OCI-LY7 (cell line): Measurements from ENCODE around the gene KCNQ1. TPM values are rescaled to one million over a fixed set of nuclear protein-coding genes. Genes with fewer than 3 reads are reported as not detected.

Source experiments
- BruUV-seq: library from RNA; stranded (reverse); fragments of 400-500 nt; replicated peaks from 2 replicates; lab custom pipeline; 2021; lab: Mats Ljungman, UMichigan
- CTCF ChIA-PET: fragments of 300-600 bp; sonication (Branson Sonifier 250); formaldehyde crosslinking; loops from one replicate; lab custom pipeline; 2022; ENCODE audit warnings: antibody characterized with exemption; ENCODE audit not compliant: unreplicated experiment; lab: Charles Lee
- POLR2A ChIA-PET: fragments of 300-600 bp; sonication (Branson Sonifier 250); formaldehyde crosslinking; loops from one replicate; lab custom pipeline; 2022; ENCODE audit warnings: antibody characterized with exemption; lab: Charles Lee
- DNase-seq: peaks from one replicate; pipeline ENCODE4 v3.0.0-alpha.2; 2015; ENCODE audit warnings: low spot score
- H2AFZ ChIP-seq: fragments of 200-600 bp; sonication (generic), shearing (Covaris generic); 2 replicates; pipeline ENCODE4 v1.6.1; 2014; ENCODE audit warnings: mild to moderate bottlenecking, antibody characterized with exemption, low read length, moderate library complexity
- H3K27ac ChIP-seq: fragments of 200-600 bp; sonication (generic); 2 replicates; pipeline ENCODE4 v1.5.1; 2014; ENCODE audit warnings: mixed run types, low read depth, mild to moderate bottlenecking, moderate library complexity, low read length, inconsistent platforms; ENCODE audit not compliant: poor library complexity, severe bottlenecking
- H3K36me3 ChIP-seq: fragments of 200-600 bp; sonication (generic); 2 replicates; pipeline ENCODE4 v1.6.1; 2014; ENCODE audit warnings: mild to moderate bottlenecking, antibody characterized with exemption, low read length, moderate library complexity, mixed read lengths; ENCODE audit not compliant: insufficient read depth
- H3K4me1 ChIP-seq: fragments of 200-600 bp; sonication (generic); 2 replicates; pipeline ENCODE4 v1.5.1; 2014; ENCODE audit warnings: mild to moderate bottlenecking, low read length; ENCODE audit not compliant: insufficient read depth, poor library complexity, severe bottlenecking
- H3K4me2 ChIP-seq: fragments of 200-600 bp; sonication (generic); 2 replicates; pipeline ENCODE4 v1.6.1; 2014; ENCODE audit warnings: mild to moderate bottlenecking, low read length
- H3K4me3 ChIP-seq: fragments of 200-600 bp; sonication (generic); 2 replicates; pipeline ENCODE4 v1.5.1; 2014; ENCODE audit warnings: mild to moderate bottlenecking, low read depth, low read length; ENCODE audit not compliant: poor library complexity, severe bottlenecking
- H3K79me2 ChIP-seq: fragments of 200-600 bp; sonication (generic); 2 replicates; pipeline ENCODE4 v1.6.1; 2016; ENCODE audit warnings: low read depth, mild to moderate bottlenecking, low read length, moderate library complexity, mixed read lengths; ENCODE audit not compliant: insufficient read depth
- H3K9me2 ChIP-seq: fragments of 200-600 bp; sonication (generic); 2 replicates; pipeline ENCODE4 v1.6.1; 2016; ENCODE audit warnings: mild to moderate bottlenecking, low read length, mixed read lengths; ENCODE audit not compliant: insufficient read depth
- H3K9me3 ChIP-seq: fragments of 200-600 bp; sonication (generic); 2 replicates; pipeline ENCODE4 v1.6.1; 2014; ENCODE audit warnings: mild to moderate bottlenecking, mixed run types, low read length, mixed read lengths
- H4K20me1 ChIP-seq: fragments of 200-600 bp; sonication (generic); 2 replicates; pipeline ENCODE4 v1.6.1; 2014; ENCODE audit warnings: mild to moderate bottlenecking, antibody characterized with exemption, low read length, moderate library complexity, mixed read lengths; ENCODE audit not compliant: insufficient read depth
- CTCF ChIP-seq: fragments of 200-600 bp; sonication (generic); conservative IDR thresholded peaks from 2 replicates; pipeline ENCODE4 v1.5.1; 2014; ENCODE audit warnings: mild to moderate bottlenecking, antibody characterized with exemption, low read length, moderate library complexity, mixed read lengths
- EZH2phosphoT487 ChIP-seq: fragments of 200-600 bp; sonication (generic); IDR thresholded peaks from 2 replicates; pipeline ENCODE4 v1.6.1; 2018; ENCODE audit warnings: low read depth, borderline replicate concordance, mild to moderate bottlenecking, mixed run types, antibody characterized with exemption, low read length, moderate library complexity, mixed read lengths
- intact Hi-C: fragments of 100-400 bp; cut with micrococcal nuclease; formaldehyde crosslinking; loops from one replicate; pipeline ENCODE4 v1.10.0; 2022; ENCODE audit not compliant: unreplicated experiment
- total RNA-seq, 2 experiments: library from RNA; depleted of rRNA in 1 of 2; stranded (reverse); fragments of >200 nt in 1 of 2; shearing (Covaris generic) in 1 of 2; gene quantifications; 2 replicates each; pipeline ENCODE4 v1.2.3, GENCODE V29; 2014 to 2022

KCNQ1 gene
- total RNA-seq, 2 experiments from 2014 or later = 0.22 to 1.3 TPM

GRCh38 chr11:2883979-2884815, 439.4 kb downstream of the KCNQ1 start:
- H3K27ac ChIP-seq = no peak overlapping the region
- H3K36me3 ChIP-seq = no peaks in the 10 kb centered on the region
- DNase-seq = no peak
- ChIA-PET CTCF (no interaction called here), POLR2A (no interaction called here)
- BruUV-seq = no TSS peak
- H3K79me2 ChIP-seq = no peaks in the 10 kb centered on the region
- H3K4me1 ChIP-seq = peaks cover 13% of the 10 kb centered on the region
- no peak overlapping the region for H2AFZ ChIP-seq
- intact Hi-C loops = no loop called here
- H3K9me2 ChIP-seq = no peaks in the 10 kb centered on the region
- H3K4me2 ChIP-seq = no peak overlapping the region
- TF ChIP-seq EZH2phosphoT487 = no peak
- no peaks in the 10 kb centered on the region for H3K9me3 ChIP-seq
- no peak overlapping the region for H3K4me3 ChIP-seq
- no peaks in the 10 kb centered on the region; the same call in 1 of the 2 replicates for H4K20me1 ChIP-seq

- H3K4me3 ChIP-seq = peak overlapping the region; percentile 65
- H2AFZ ChIP-seq = no peak overlapping the region
- CTCF ChIA-PET = no interaction called here
Observed at GRCh38 chr11:2885017-2885677, 440.3 kb downstream of the KCNQ1 start.

More at GRCh38 chr11:2885017-2885677, 440.3 kb downstream of the KCNQ1 start:
- no TSS peak for BruUV-seq
- no peak overlapping the region for H3K27ac ChIP-seq
- POLR2A ChIA-PET = no interaction called here
- no peak for DNase-seq
- H3K9me2 ChIP-seq = no peaks in the 10 kb centered on the region
- H3K4me1 ChIP-seq = peaks cover 13% of the 10 kb centered on the region
- intact Hi-C loops = loop anchor here (5.0 kb wide), 1 partner anchor 193 kb away; no protein-coding TSS in a partner anchor
- no peaks in the 10 kb centered on the region for H3K9me3 ChIP-seq
- no peaks in the 10 kb centered on the region for H3K79me2 ChIP-seq
- TF ChIP-seq CTCF (no peak), EZH2phosphoT487 (no peak)
- H3K36me3 ChIP-seq = no peaks in the 10 kb centered on the region
- H3K4me2 ChIP-seq = peak overlapping the region; percentile 80
- H4K20me1 ChIP-seq = no peaks in the 10 kb centered on the region; the same call in 1 of the 2 replicates
